ENCODE measurements around the gene CD151.

The CD151 gene

DNA sequence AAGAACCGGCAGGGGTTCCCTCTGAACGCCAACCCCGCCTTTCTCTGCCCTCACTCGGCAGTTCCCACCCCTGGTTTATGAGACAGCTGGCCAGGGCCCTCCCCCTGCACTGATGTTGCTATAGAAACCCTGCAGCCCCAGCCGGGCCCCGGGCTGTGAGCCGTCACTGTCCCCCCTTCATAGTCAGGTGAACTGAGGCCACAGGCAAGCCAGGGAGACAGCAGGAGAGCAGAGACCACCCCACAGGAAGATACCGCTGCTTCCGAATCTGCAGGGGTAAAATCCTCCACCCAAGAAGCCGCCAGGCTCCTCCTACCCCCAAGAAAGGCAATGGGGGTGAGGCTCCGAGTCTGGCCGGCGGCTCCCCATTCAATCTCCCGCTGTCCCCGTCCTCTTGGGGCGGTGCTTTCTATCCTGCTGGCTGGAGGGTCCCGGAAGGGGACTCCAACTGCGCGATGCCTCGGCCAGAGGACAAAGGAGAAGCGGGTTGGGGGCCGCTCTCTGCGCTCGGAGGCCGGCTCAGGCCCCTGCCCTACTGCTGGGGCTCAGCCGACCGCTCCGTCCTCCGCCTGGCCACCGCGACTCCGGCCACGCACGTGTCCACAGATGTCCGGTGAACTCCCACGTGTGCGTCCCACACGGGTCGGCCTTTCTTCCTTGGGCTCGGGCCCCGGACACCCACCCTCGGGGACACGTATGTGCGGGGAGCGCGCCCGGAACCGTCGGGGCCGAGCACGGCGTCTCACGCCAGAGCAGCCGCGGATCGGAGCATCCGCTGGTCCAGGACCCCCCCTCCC is 35.3 kb upstream of the CD151 start:
- DNase-seq, result peak; percentile 83

DNA sequence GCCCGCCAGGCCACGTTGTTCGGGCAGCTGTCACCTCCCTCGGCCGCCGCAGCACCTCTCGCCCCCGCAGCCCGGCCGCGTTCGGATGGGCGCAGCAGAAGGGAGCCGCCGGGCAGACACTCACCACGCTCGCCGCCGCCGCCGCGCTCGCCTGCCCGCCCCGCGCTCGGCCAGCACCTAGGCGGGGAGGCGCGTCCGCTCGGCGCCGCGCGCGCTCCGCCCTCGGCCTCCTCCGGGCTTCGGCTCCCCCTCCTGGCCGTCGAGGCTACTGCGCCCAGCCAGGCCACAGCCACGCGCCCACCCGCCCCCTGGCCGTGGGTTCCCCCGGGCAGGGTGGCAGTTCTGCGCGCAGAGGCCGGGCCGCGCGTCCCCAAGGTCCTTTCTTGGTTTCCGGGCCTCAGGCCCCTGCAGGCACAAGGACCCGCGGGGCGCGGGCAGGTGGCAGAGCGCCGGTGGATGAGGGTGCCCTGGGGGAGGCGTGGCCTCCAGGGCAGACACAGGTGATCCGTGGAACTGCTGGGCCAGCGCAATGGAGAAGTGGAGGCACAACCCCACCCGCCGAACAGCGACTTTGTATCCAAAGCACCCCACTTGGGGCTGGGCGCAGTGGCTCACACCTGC is 34.5 kb upstream of the CD151 start, which contains the start of gene SLC25A22:
Gene SLC25A22 (minus strand): TSS at position 189 of the 621 bp plus-strand sequence. CDS start 3,275 bp downstream, outside the sequence.
- peak; percentile 88 for DNase-seq

DNA sequence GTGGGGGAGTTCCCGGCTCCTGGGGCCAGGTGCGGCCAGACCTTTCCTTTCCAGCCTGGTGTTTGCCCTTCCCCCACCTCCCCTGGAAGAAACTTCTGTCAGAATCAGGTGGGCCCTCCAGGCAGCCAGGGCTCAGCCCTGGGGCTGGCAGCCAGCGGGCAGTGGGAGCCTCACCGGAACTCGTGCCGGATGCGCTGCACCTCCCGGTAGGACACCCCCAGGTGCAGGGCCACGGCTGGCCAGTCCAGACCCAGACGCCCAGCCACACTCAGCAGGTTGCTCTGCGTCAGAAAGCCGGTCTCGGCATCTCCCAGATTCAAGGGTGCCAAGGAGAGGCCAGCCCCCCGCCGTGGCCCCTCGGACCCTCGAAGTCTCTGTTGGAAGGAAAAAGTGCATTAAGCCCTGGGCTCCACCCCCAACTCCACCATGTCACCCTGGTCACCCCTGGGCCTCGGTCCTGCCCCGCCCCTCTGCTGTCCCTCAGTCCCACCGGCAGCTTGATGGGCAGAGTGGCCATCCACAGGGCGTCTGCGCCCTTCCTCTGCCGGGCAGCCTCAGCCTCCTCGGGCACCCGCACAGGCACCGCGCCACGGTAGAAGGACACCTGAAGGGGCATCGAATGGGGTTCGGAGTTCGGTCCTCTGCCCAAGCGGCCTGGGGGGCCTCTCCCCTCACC is 33.0 kb upstream of the CD151 start:
- DNase-seq, result no peak

GRCh38 chr11:800473-800872 is 32.3 kb upstream of the CD151 start:
- no peak for DNase-seq

DNA sequence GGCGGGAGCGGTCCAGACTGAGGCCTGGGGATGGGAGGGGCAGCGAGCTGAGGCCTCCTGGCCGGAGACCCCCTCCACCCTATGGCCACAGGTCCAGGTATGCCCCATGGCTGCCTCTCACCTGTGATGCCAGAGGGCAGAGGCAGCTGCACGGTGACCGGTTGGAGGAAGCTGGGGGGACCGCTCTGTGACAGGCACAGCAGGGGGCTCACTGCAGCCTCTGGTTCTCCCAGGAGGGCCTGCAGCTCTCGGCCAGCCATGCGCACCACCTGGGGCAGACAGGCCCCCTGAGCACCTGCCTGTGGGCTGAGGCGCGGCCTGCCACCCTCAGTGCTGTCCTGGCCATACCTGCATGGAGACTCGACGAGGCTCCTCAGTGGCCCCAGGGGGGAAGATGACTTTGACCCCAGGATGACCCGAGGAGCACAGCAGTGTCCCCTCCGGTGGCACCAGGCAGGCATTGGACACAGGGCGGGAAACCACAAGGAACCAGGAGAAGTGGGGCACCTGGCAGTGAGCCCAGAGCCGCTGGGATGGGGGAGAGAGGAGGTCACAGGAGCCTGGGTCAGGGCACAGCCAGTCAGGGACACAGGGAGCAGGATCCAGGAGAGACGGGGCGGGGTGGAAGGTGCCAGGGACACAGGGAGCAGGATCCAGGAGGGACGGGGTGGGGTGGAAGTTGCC is 31.5 kb upstream of the CD151 start:
- DNase-seq, result no peak

DNA sequence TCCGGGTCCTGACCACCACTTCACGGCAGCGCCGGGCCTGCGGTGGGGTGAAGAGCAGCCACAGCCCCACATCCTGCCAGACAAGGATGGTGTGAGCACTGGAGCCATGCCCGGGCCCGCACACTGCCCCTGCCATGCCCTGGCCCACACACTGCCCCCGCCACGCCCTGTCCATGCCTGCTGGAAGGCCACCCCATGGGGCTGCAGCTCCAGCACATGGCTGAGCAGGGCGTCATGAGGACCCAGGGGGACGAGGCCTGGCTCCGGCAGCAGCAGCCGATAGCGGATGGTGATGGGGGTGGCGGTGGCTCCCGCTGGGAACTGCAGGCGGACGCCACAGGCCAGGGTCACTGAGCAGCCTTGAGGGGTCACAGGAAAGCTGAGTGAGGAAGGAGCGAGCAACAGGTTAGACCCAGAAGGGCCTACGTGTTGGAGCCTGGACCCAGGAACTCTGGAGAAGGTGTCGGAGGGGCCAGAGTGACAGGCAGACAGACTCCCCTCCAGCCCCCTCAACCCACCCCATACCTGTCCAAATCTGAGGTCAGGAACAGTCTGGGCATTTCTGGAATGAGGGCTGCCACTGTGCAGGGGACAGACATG is 30.6 kb upstream of the CD151 start:
- DNase-seq, result no peak

GRCh38 chr11:802693-803466 is 29.9 kb upstream of the CD151 start:
- DNase-seq, result no peak

- DNase-seq, result no peak
Observed at GRCh38 chr11:803467-803742, 29.3 kb upstream of the CD151 start.

DNA sequence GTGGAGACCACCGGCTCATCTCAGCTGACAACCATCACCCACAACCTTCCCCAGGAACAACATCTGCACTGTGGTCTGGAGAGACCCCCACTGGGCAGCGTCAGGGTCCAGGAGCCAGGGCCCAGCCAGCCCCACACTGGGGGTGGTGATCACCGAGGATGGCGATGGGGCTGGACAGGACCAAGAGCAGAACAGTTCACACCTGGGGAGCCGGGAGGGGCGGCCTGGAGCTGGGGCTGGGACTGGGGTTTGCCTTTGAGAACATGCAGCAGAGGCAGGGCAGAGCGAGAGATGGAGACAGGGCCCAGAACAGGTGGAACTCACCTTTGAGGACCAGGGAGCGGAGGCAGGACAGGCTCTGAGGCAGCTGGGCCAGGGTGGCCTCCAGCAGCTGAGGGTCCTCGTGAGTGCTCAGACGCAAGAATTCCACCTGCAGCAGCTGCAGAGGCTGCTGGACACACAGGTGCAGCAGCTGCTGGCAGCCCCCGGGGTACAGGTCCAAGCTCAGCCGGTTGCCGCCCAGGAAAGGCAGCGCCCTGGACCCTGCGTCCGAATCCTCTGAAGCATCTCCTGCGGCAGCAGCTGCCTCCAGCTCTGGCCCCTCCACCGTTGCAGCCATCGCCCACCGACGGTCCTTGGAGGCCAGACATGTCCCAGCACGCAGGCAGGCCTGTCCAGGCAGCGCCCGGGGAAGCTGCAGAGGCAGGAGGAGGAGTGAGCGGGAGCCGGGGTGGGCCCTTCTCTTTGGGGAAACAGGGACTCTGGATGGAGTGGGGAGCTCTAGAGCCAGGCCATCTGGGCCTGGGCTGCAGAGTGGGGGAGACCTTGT is 28.8 kb upstream of the CD151 start:
- no peak for DNase-seq

GRCh38 chr11:804599-804964 is 28.2 kb upstream of the CD151 start:
- no peak for DNase-seq

- peak; percentile 52 for DNase-seq
Observed at GRCh38 chr11:808427-809286, 24.1 kb upstream of the CD151 start.

DNA sequence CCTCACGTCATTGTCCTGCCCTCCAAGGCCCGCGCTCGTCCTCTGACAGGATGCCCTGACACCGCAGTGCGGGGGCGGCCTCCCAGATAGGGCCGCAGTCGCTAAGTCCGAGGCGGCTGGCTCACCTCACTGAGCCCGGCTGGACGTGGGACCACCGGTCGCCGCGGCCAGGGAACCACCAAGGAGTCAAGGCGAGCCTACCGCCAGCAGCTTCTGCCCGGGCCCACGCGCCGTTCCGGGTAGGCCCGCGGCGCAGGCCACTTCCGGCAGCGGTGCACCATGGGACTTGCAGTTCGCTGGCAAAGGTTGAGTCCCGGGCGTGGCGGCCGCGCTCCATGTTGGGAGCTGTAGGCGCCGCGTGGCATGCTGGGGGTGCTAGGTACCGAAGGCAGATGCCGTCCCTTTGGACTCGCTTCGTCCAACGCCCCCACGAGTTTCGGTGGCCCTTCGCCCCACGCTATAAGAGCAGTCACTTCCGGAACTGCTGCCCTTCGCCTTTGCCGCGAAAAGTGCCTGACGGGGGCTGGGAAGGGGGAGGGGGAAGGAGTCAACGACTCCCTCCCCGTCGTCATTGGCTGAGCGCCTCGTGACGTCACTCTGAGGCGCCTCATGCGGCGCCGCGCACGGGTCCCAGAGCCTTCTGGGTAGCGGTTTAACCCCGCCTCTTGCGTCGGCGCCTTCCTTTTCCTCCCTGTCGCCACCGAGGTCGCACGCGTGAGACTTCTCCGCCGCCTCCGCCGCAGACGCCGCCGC is 23.3 kb upstream of the CD151 start, which contains the start of gene RPLP2:
Gene RPLP2 (plus strand): TSS at position 681 of the 753 bp plus-strand sequence. CDS start 268 bp downstream, outside the sequence.
- DNase-seq, result peak; percentile 98

GRCh38 chr11:810040-810567 is 22.6 kb upstream of the CD151 start:
- no peak for DNase-seq

- DNase-seq, result no peak
Observed at GRCh38 chr11:811446-812245, 21.1 kb upstream of the CD151 start.

DNA sequence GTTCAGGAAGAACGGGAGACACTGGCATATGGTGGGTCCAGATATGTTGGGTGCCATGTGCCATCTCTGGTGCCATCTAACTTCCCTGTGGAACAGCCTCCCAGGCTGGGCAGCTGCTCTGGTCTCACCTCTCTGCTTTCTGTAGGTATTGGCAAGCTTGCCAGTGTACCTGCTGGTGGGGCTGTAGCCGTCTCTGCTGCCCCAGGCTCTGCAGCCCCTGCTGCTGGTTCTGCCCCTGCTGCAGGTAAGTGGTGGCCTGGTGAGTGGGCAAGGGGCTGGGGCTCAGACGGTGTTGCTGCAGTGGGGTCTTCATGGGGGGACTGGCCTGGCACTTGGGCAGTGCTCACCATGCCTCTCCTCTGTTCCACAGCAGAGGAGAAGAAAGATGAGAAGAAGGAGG is 20.4 kb upstream of the CD151 start:
- DNase-seq, result no peak

GRCh38 chr11:813072-813455 is 19.7 kb upstream of the CD151 start:
- DNase-seq, result no peak

DNA sequence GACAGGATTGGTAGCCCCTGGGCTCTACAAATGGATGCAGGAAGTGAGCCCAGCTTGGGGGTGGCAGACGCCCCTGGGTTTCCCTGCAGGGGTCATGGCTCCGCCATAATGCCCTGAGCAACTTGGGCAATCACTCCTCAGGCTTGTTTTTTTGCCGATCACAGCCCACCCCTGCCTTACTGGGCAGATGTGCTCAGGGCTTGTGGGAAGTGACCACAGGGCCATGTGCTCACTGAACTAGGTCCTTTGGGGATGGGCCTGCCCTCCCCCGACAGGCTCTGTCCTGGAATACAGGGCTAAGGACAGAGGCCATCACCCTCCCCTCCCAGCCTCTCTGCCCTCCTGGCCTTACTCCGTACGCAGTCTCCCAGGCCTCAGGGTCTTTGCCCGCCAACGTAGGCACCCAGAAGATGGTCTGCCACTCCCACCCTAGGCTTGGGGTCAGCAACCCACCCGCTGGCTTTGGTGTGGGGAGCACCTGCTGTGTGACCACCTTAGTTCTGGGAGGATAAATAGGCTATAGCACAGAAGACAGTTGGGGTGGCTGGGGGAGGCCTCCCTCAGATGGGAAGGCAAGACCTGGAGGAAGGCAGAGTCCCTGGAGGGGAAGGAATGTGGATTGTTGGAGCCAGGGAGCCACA is 19.2 kb upstream of the CD151 start:
- DNase-seq, result no peak

Measured in activated CD4-positive, alpha-beta T cell treated with anti-CD3 and anti-CD28 coated beads for 48 hours (primary cell).